NCI-H146 treated with DMSO at 0.1 percent for 48 hours (cell line): ENCODE data around the gene STK38L.
A peak's percentile ranks its signal among the peaks of the same experiment; 100 is the strongest.

Experiments used
- DNase-seq: peaks from one replicate; lab custom pipeline; 2025; ENCODE audit not compliant: unreplicated experiment; lab: John Stamatoyannopoulos, UW

STK38L gene

DNA sequence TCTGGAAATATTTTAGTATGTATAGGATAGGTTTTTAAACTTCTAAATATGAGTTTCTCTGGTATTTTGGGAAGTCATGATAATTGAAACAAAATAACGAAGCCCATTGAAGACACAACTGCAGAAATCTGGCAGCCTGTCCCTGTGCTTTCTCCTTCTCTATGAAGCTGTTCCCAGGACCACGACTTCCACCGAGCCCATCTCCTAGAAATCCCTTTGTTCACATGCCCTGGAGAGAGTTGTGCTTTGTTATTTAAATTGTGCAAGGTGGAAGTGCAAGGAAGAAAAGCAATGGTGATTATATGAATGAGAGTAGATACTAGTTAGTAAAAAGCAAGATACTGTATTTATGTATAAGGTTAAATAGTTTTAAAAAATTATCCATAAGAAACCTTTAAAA lies 32.2 kb downstream of the STK38L start:
- no peak for DNase-seq

- no peak for DNase-seq
These were observed 33.8 kb downstream of the STK38L start for GRCh38 chr12:27277846-27278260.

DNA sequence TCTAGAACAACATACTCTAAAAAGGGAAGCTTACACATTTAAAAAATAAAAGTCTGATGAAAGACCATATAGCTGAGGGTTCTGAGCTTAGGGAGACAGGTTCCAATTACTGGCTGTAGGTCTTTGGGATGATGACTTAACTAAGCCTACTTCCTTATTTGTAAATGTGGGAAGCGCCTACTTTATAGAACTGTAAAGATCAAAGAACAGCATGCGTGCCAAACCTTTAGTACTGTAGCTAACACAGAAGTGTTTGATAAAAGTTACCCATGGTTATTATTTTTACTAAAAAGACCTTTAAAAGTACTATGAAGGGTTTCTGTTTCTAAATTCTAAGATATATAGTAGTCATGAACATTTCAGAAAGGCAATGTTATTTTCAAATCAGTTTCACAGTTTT lies 35.7 kb downstream of the STK38L start:
- DNase-seq, result no peak

- DNase-seq, result no peak
These were observed 36.3 kb downstream of the STK38L start for GRCh38 chr12:27280412-27280811.

- no peak for DNase-seq
These were observed 38.7 kb downstream of the STK38L start for GRCh38 chr12:27282754-27283153.

GRCh38 chr12:27284021-27284420 lies 39.9 kb downstream of the STK38L start:
- no peak for DNase-seq

GRCh38 chr12:27284751-27285150 lies 40.7 kb downstream of the STK38L start:
- no peak for DNase-seq

DNA sequence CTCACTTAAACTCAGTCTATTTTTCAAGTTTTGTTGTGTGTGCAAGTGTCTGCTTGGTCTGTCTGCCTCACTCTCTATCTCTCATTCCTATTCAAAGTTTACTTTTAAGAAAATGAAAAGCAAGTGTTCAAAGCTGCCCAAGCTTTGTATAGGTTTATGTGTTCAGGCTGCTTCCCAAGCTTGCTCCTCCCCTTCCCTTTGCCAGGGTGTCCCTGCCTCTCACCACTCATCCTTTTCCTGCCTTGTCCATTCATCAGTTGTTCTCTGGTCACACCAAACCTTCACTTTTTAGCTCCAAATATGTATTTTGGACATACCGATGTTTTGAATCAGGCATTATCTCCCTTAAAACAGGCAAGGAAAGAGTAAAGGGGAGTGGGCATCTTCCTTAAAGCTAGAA lies 41.3 kb downstream of the STK38L start:
- DNase-seq, result no peak

DNA sequence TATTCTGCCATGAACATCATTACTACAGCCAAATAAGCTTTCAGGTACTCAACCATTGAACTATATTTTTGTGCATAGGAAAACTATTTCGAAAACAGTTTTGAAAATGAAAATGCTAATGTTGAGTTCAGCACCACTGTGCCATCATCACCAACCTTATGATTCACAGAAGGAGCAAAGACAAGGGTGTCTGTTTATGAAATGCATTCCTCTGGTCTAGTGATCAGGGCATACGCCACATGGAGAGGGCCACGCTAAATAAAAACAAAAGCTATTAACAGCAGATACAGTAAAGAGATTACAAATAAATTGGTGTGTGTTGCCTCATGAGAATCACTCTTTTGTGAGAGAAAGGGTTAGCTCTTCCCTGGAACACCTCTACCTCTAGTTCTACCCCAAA lies 45.3 kb downstream of the STK38L start:
- DNase-seq, result no peak

- no peak for DNase-seq
These were observed 46.5 kb downstream of the STK38L start for GRCh38 chr12:27290501-27291168.

GRCh38 chr12:27291862-27292261 lies 47.8 kb downstream of the STK38L start:
- DNase-seq, result no peak

- DNase-seq, result no peak
These were observed 48.6 kb downstream of the STK38L start for GRCh38 chr12:27292718-27293117.

- DNase-seq, result no peak
These were observed 49.4 kb downstream of the STK38L start for GRCh38 chr12:27293463-27293862.

DNA sequence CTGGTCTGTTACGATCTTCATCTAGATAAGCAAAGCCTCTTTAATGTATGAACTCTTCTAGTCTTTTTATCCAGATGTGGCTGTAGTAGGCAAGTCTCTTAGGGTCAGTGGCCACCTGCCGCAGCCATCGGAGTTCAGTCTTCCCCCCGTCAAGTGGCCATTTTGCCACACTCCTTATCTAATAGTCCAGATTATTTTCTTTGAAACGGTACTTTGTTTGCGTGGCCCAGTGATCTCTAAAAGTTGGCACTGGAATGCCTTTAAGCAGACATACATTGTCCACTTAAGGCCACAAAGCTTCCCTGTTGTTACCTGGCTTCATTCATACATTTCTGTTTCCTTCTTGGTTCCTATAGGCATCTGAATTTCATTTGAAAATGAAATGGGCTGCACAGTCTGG lies 52.6 kb downstream of the STK38L start:
- DNase-seq, result no peak

- no peak for DNase-seq
These were observed 53.5 kb downstream of the STK38L start for GRCh38 chr12:27297566-27297965.

GRCh38 chr12:27299102-27299501 lies 55.0 kb downstream of the STK38L start:
- DNase-seq, result no peak

DNA sequence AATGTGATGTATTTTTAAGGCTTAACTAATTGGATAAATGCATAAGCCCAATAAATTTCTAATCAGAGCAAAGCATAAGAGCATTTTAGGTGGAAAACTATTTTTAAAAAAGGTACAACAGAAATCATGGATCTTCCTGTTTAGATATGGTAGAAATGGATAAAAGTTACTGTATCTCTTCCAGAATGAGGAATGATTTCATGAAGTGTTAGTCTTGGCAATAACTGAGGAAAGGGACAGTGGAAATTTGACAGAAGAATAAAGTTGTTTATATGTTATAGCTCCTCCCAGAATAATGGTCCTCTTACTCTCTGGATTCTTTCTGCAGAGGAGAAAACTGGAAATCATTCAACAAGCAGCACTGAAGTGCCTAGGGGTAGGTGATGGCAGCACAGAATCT lies 56.1 kb downstream of the STK38L start:
- no peak for DNase-seq

DNA sequence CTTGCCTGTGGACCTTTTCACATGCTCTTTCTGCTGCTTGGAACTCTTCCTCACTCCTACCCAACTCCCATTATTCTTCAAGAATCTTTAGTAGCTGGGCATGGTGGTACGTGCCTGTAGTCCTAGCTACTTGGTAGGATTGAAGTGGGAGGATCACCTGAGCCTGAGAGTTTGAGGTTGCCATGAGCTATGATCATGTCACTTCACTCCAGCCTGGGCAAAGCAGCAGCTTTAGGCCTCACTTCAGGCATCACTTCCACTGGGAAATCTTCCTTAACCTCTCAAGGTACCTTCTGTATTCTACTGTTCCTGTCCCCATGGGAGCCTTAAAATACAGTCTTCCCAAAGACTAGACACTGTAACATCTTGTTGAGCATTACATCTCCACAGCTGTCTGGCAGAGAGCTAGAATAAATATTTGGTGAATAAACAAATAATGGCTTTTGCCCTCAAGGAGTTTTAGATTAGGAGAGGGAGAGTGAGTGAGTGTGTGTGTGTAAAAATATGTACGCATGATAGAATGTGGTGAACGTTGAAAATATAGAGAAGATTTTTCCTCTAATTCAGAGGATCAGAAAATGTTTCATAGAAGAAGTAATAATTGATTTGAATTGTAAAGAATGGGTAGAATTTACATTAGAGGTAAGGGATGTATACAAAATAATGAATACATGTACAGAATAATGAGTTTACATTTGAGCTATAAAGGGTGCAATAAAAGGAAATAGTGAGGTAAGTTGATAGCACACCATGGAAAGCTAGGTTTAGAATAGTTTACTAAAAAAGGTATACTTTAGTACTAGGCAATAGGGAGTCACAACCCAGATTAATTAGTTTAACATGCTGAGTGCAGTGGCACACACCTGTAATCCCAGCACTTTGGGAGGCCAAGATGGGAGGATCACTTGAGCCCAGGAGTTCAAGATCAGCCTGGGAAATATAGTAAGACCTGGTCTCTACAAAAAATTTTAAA lies 59.3 kb downstream of the STK38L start:
- DNase-seq, result no peak

DNA sequence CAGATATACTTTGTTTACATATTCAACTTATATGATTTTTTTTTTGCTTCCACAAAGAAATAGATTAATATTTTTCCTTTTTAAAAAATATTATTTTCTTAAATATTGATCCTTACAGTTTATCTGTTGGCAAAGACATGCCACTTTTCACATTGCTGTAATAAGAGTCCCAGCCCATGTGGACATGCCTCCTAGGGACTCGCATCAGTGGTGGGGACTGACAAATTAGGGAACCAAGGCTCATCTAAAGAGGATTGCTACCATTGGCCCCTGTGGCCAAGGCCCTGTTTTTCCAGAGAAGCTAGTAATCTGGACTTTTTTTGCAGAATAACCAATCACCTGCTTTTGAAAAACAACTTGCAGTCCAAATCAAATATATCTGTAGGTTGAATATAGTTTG lies 60.8 kb downstream of the STK38L start:
- DNase-seq, result no peak

- DNase-seq, result peak; percentile 26
These were observed 61.8 kb downstream of the STK38L start for GRCh38 chr12:27305673-27306456.

DNA sequence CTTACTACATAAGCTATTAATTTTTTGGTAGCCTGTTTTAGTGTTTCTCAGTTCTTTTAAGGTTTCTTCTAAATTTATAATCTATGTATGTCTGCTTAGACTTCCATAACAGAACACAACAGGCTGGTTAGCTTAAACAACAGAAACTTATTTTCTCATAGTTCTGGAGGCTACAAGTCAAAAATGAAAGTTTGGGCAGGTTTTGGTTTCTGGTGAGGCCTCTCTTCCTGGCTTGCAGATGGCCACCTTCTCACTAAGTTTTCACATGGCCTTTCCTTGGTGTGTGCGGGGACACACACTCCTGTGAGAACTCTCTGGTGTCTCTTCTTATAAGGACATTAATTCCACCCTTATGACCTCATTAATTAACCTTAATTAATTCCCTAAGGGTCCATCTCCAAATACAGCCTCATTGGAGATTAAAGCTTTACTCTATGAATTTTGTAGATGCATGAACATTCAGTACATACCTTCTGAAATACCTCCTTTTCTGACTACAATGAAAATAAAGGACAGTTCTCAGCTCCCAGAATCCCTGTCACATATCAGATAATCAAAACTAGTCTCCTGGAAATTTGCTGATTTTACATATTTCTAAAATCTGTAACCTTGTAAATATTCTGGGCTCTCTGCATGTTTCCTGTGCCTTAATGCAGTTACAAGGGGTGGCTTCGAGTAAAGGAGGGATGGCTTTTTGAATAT lies 65.4 kb downstream of the STK38L start:
- no peak for DNase-seq
